ENCODE results near the gene FRY. TPM values are rescaled to one million over a fixed set of nuclear protein-coding genes. Genes with fewer than 3 reads are reported as not detected.

Gene FRY
- total RNA-seq, 2 experiments from 2014 or later, result 3.0 to 7.0 TPM

DNA sequence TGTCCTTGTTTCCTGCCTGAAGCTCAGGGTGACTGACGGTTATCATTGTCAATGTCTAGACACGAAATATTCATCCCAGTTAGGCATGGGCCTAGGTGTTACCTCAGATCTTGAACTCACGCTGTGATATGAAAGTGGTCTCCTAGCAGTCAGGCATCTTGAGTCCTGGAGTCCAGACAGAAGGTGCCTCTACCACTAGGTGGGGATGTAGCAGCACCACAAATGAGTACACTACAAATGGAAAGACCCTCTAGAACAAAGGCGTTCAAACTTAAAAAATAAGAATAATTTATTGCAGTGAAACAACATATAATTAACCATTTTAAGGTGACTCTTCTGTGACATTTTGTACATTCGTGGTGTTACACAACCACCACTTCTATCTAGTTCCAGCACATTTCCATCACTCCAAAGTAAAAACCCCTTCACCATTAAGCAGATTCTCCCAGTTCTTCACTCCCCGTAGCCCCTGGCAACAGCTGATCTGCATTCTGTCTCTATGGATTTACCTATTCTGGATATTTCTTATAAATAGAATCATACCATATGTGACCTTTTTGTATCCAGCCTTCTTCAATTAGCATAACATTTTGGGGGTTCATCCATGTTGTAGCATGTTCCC, 11.9 kb upstream of the FRY start:
- H3K79me2 ChIP-seq (ENCODE audit: insufficient read depth, low read depth, low read length), result no peaks in the 10 kb centered on the region
- no peak overlapping the region for H3K27ac ChIP-seq (ENCODE audit: low read depth, low read length, poor library complexity, severe bottlenecking)
- H3K4me1 ChIP-seq (ENCODE audit: insufficient read depth, low read length, poor library complexity, severe bottlenecking), result no peaks in the 10 kb centered on the region
- no peak for TF ChIP-seq EZH2phosphoT487 (IDR thresholded peaks at IDR 0.05; ENCODE audit: borderline replicate concordance, low read depth, low read length)
- TF ChIP-seq, protein P1, sequence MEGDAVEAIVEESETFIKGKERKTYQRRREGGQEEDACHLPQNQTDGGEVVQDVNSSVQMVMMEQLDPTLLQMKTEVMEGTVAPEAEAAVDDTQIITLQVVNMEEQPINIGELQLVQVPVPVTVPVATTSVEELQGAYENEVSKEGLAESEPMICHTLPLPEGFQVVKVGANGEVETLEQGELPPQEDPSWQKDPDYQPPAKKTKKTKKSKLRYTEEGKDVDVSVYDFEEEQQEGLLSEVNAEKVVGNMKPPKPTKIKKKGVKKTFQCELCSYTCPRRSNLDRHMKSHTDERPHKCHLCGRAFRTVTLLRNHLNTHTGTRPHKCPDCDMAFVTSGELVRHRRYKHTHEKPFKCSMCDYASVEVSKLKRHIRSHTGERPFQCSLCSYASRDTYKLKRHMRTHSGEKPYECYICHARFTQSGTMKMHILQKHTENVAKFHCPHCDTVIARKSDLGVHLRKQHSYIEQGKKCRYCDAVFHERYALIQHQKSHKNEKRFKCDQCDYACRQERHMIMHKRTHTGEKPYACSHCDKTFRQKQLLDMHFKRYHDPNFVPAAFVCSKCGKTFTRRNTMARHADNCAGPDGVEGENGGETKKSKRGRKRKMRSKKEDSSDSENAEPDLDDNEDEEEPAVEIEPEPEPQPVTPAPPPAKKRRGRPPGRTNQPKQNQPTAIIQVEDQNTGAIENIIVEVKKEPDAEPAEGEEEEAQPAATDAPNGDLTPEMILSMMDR (conservative IDR thresholded peaks at IDR 0.05; ENCODE audit: low read length), result peak; percentile 88
- no peak overlapping the region for H2AFZ ChIP-seq (ENCODE audit: low read length)
- H3K9me2 ChIP-seq (ENCODE audit: insufficient read depth, low read length), result no peaks in the 10 kb centered on the region
- ChIA-PET CTCF (ENCODE audit: unreplicated experiment) (no interaction called here), POLR2A (interaction anchor here (0.7 kb wide), 1 partner anchor 788 kb away, joined by 4 read pairs; no protein-coding TSS in a partner anchor)
- H3K4me2 ChIP-seq (ENCODE audit: low read length), result no peak overlapping the region
- intact Hi-C loops (cut with micrococcal nuclease; ENCODE audit: unreplicated experiment), result loop anchor here (1.0 to 5.0 kb wide), 3 partner anchors 291 to 561 kb away; no protein-coding TSS in a partner anchor
- no peaks in the 10 kb centered on the region for H4K20me1 ChIP-seq (ENCODE audit: insufficient read depth, low read length)
- no peaks in the 10 kb centered on the region for H3K36me3 ChIP-seq (ENCODE audit: insufficient read depth, low read length)
- H3K4me3 ChIP-seq (ENCODE audit: low read depth, low read length, poor library complexity, severe bottlenecking), result no peak overlapping the region
- no peaks in the 10 kb centered on the region for H3K9me3 ChIP-seq (ENCODE audit: low read length)
- DNase-seq (ENCODE audit: low spot score), result peak; percentile 58
- no TSS peak for BruUV-seq (replicated peaks)

DNA sequence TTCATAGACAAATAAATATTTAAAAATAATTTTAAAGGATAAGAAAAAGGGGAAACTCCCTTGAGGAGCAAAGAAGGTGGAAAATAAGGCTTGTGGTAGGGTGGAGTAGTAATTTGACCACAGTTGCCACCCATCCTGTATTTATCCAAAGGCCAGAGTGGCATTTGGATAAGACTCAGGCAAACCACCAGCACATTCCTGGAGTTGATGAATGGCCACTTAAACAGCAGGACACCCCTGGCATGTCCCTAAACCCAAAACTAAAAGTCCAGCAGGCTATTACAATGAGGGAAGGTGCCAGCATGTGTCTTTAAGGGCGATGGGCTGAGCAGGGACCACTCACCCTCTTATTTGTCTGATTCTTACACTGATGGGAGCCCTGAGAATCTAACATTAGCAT, 9.8 kb upstream of the FRY start:
- Histone ChIP-seq H3K9me3 (ENCODE audit: low read length) (no peaks in the 10 kb centered on the region), H3K4me3 (ENCODE audit: low read depth, low read length, poor library complexity, severe bottlenecking) (no peak overlapping the region), H3K36me3 (ENCODE audit: insufficient read depth, low read length) (no peaks in the 10 kb centered on the region), H3K79me2 (ENCODE audit: insufficient read depth, low read depth, low read length) (no peaks in the 10 kb centered on the region), H3K9me2 (ENCODE audit: insufficient read depth, low read length) (no peaks in the 10 kb centered on the region), H3K4me1 (ENCODE audit: insufficient read depth, low read length, poor library complexity, severe bottlenecking) (no peaks in the 10 kb centered on the region), H3K27ac (ENCODE audit: low read depth, low read length, poor library complexity, severe bottlenecking) (no peak overlapping the region), H4K20me1 (ENCODE audit: insufficient read depth, low read length) (no peaks in the 10 kb centered on the region), H2AFZ (ENCODE audit: low read length) (no peak overlapping the region), H3K4me2 (ENCODE audit: low read length) (no peak overlapping the region)
- ChIA-PET POLR2A (no interaction called here), CTCF (ENCODE audit: unreplicated experiment) (no interaction called here)
- no peak for DNase-seq (ENCODE audit: low spot score)
- no TSS peak for BruUV-seq (replicated peaks)
- TF ChIP-seq EZH2phosphoT487 (IDR thresholded peaks at IDR 0.05; ENCODE audit: borderline replicate concordance, low read depth, low read length), result no peak
- TF ChIP-seq, protein P1 (conservative IDR thresholded peaks at IDR 0.05; ENCODE audit: low read length), result no peak
- intact Hi-C loops (cut with micrococcal nuclease; ENCODE audit: unreplicated experiment), result no loop called here

DNA sequence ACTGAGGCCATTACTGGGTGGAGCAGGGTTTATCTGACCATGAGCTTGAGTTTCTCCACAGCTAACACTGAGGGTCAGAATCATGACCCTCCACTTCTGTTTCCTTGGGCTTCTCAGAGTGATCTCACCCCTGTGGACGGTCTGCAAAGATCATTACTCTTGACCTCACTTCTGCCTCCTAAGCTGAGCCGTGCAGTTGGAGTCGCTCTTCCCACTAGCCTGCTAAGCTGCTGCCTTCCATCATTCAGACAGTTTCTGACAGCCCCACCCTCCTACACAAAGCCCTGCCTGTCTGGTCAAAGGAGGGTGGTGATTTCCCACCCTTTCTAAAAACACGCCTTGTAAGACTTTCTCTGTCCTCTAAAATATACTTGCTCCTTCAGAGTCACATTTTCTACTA, 9.3 kb upstream of the FRY start:
- ChIA-PET POLR2A (no interaction called here), CTCF (ENCODE audit: unreplicated experiment) (no interaction called here)
- no TSS peak for BruUV-seq (replicated peaks)
- Histone ChIP-seq H3K9me2 (ENCODE audit: insufficient read depth, low read length) (no peaks in the 10 kb centered on the region), H3K36me3 (ENCODE audit: insufficient read depth, low read length) (no peaks in the 10 kb centered on the region), H3K79me2 (ENCODE audit: insufficient read depth, low read depth, low read length) (no peaks in the 10 kb centered on the region), H3K4me1 (ENCODE audit: insufficient read depth, low read length, poor library complexity, severe bottlenecking) (no peaks in the 10 kb centered on the region), H3K4me3 (ENCODE audit: low read depth, low read length, poor library complexity, severe bottlenecking) (no peak overlapping the region), H4K20me1 (ENCODE audit: insufficient read depth, low read length) (no peaks in the 10 kb centered on the region), H3K9me3 (ENCODE audit: low read length) (no peaks in the 10 kb centered on the region), H2AFZ (ENCODE audit: low read length) (no peak overlapping the region), H3K27ac (ENCODE audit: low read depth, low read length, poor library complexity, severe bottlenecking) (no peak overlapping the region), H3K4me2 (ENCODE audit: low read length) (no peak overlapping the region)
- no peak for DNase-seq (ENCODE audit: low spot score)
- intact Hi-C loops (cut with micrococcal nuclease; ENCODE audit: unreplicated experiment), result no loop called here
- TF ChIP-seq, protein P1 (conservative IDR thresholded peaks at IDR 0.05; ENCODE audit: low read length), result no peak
- TF ChIP-seq EZH2phosphoT487 (IDR thresholded peaks at IDR 0.05; ENCODE audit: borderline replicate concordance, low read depth, low read length), result no peak
